OCI-LY3 (cell line): ENCODE results near the gene SEC16B.

Source experiments
- EZH2phosphoT487 ChIP-seq: fragments of 200-600 bp; shearing (Covaris generic); IDR thresholded peaks from 2 replicates; pipeline ENCODE4 v1.6.1; 2018; ENCODE audit warnings: antibody characterized with exemption, mixed run types, low read depth
- TF ChIP-seq, protein P1 (sequence below): fragments of 200-600, 300-600 bp; sonication (generic); IDR thresholded peaks from 2 replicates; pipeline ENCODE4 v1.5.1; 2014; ENCODE audit warnings: antibody characterized with exemption, low read length, low read depth

DNA sequence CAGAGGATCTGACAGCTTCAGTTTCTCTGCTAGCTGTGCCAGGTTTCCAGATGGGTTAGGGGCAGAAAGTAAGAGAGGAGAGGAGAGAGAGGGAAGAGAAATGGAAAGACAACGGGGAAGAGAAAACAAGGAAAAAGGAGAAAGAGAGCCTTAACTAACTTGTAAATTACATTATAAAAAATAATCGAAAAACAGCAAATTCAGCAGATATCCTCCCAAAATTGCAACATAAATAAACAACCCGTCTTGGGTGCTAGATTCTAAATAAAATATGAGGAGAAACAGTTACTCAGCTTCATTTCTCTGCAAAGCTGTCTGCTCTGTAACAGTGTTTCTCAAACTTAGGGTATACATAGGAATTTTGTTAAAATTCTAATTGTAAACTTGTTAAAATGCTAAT is 29.2 kb downstream of the SEC16B start:
- no peak for TF ChIP-seq EZH2phosphoT487
- TF ChIP-seq, protein P1, sequence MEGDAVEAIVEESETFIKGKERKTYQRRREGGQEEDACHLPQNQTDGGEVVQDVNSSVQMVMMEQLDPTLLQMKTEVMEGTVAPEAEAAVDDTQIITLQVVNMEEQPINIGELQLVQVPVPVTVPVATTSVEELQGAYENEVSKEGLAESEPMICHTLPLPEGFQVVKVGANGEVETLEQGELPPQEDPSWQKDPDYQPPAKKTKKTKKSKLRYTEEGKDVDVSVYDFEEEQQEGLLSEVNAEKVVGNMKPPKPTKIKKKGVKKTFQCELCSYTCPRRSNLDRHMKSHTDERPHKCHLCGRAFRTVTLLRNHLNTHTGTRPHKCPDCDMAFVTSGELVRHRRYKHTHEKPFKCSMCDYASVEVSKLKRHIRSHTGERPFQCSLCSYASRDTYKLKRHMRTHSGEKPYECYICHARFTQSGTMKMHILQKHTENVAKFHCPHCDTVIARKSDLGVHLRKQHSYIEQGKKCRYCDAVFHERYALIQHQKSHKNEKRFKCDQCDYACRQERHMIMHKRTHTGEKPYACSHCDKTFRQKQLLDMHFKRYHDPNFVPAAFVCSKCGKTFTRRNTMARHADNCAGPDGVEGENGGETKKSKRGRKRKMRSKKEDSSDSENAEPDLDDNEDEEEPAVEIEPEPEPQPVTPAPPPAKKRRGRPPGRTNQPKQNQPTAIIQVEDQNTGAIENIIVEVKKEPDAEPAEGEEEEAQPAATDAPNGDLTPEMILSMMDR: no peak
